Lung microvascular endothelial cell (primary cell): ENCODE results near the gene GLB1L3. TPM values are rescaled to one million over a fixed set of nuclear protein-coding genes. Genes with fewer than 3 reads are reported as not detected.
"Not testable (repeated sequence)": the region's sequence is repeated elsewhere in the genome, so short reads cannot be mapped to it uniquely, and the experiment has no call there.

ENCODE experiments used
- DNase-seq, 2 donors: peaks; one replicate each; pipeline versions ENCODE4 v3.0.0 to v3.0.0-alpha.2; 2010; ENCODE audit warnings: low read depth in 2 of 2
- total RNA-seq: library from RNA; depleted of rRNA; stranded (reverse); fragments of >200 nt; gene quantifications from 2 replicates; pipeline ENCODE4 v1.2.1, GENCODE V29; 2014

The GLB1L3 gene
- total RNA-seq, 1 donor from 2014 or later, result not detected

- DNase-seq, result no peak
Observed at GRCh38 chr11:134343646-134344045, 67.5 kb downstream of the GLB1L3 start.

DNA sequence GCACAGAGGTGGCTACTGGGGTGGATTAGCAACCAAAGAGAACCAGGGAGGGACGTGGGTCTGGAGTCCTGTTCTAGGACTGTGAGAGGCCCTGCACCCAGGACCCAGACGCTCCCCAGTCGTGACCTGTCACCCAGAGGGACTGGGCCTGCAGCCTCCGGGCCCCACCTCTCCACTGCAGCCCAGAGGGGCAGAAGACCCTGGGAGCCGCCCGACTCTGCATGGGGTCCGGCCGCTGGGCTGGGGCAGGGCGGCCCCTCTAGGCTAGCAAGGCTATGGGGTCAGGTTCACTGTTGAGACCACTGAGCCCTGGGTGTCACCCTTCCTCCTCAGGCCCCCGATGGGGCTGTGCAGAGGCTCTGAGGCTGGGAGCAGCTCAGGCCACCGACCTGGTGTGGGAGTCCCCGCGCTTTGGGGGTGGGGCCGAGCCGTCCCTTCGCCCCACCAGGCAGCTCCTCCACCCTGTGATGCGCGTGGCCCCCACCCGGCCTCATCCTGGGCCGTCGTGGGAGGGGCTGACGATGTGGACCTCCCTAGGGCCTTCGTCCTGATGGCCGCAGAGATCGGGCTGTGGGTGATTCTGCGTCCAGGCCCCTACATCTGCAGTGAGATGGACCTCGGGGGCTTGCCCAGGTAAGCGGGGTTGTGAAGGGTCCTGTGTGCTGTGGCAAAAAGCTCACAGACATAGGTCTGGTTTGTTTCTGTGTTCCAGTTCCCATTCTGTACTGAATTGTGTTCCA lies 68.5 kb downstream of the GLB1L3 start:
- not testable (repeated sequence) for DNase-seq

GRCh38 chr11:134345237-134345550 lies 69.0 kb downstream of the GLB1L3 start:
- DNase-seq, result no peak

GRCh38 chr11:134346101-134346975 lies 70.2 kb downstream of the GLB1L3 start:
- DNase-seq, result no peak

DNA sequence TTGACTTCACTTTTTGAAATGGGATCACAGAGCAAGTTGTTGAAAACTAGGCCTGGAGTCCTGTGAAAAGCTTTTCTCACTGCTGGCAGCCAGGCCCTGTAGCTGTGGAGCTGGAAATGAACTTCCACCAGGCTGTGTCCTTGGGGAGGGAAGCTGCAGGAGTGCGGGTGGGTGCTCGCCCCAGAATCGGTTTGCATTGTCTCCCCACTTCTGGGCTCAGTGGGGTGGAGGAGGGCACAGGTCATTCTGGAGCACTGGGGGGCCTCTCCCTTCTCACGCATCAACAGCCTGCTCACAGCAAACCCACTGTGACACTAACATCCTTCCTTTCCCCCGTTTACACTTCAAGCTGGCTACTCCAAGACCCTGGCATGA lies 70.8 kb downstream of the GLB1L3 start:
- DNase-seq, result no peak

DNA sequence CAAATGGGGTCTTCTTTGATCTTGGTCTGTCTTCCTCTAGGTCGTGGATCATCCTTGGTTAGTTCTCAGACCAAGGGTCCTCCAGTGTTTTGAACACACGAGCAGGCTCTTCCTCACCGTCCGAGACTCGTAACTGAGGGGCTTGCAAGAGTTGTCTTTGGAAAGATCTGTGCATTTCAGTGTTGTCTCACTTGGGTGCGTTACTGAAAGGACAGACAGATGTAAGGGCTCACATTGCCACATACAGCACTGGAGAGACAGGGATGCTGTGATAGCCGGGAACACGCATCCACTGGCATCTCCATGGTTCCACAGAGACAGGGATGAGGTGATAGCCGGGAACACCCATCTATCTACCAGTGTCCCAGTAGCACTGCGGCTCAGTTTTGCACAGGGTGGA lies 71.3 kb downstream of the GLB1L3 start:
- DNase-seq, result no peak

DNA sequence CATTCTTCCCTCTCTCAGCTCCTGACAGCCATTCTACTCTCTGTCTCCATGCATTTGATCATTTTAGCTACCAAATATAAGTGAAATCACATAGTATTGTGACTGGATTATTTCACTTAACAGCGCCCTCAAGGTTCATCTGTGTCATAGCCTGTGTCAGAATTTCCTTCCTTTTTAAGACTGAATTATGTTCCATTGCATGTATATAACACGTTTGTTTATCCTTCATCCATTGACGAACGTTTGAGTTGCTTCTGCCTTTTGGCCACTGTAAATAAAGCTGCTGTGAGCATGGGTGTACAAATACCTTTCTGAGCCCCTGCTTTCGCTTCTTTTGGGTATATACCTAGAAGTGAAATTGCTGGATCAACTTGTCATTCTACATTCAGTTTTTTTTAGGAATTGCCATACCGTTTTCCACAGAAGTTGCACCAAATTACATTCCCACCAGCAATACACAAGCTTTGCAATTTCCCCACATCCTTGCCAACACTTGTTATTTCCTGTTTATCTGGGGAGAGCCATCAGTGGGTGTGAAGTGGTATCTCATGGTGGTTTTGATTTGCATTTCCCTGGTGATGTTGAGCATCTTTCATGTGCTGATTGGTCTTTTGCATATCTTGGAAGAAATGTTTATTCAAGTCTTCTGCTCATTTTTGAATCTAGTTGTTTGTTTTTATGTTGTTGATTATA lies 73.1 kb downstream of the GLB1L3 start:
- no peak for DNase-seq

DNA sequence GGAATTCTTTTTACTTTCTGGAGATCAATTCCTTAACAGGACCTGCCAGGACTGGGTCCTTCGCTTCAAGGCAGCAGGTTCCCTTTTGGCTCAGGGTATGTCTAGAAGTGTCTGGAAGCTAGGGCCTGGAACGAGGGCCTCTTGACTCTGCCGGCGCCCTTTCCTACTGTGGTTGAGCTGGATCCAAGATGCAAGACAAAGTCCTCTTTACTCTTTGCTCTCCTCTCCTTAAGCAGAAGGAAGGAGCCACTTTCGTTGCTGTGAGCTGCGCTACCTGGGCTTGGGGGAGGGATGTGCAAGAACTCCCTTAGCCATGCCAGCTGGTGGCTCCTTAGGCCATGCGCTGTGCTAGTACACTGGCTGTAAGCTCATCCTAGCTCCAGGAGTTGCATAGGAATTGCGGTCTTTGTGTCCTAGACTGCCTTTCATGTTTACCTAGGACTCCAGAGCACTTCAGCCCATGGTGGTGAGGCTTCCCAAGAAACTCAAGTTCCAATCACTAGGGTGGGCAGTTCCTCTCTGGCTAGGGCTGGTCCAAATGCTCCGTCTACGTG lies 73.7 kb downstream of the GLB1L3 start:
- no peak for DNase-seq

GRCh38 chr11:134350381-134350780 lies 74.2 kb downstream of the GLB1L3 start:
- no peak for DNase-seq

- no peak for DNase-seq
Observed at GRCh38 chr11:134352111-134352510, 75.9 kb downstream of the GLB1L3 start.

DNA sequence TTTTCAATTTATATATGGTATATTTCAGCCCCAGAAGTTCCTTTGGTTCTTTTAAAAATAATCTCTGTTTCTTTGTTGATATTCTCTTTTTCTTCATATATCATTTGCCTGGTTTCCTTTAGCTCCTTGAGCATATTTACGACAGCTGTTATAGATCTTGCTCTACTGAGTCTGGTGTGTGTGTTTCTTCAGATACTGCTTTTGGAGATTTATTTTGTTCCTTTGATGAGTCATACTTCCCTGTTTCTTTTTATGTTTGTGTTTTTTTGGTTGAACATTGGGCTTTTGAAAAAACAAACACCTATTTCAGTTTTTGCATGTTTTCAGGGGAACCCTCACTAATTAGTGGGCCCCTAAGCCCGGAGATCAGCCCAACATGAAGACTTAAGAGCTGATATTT lies 79.0 kb downstream of the GLB1L3 start:
- no peak for DNase-seq

- DNase-seq, result no peak
Observed at GRCh38 chr11:134355656-134356055, 79.5 kb downstream of the GLB1L3 start.

GRCh38 chr11:134356656-134357544 lies 80.7 kb downstream of the GLB1L3 start:
- no peak for DNase-seq

GRCh38 chr11:134357545-134357839 lies 81.3 kb downstream of the GLB1L3 start:
- DNase-seq, result no peak

DNA sequence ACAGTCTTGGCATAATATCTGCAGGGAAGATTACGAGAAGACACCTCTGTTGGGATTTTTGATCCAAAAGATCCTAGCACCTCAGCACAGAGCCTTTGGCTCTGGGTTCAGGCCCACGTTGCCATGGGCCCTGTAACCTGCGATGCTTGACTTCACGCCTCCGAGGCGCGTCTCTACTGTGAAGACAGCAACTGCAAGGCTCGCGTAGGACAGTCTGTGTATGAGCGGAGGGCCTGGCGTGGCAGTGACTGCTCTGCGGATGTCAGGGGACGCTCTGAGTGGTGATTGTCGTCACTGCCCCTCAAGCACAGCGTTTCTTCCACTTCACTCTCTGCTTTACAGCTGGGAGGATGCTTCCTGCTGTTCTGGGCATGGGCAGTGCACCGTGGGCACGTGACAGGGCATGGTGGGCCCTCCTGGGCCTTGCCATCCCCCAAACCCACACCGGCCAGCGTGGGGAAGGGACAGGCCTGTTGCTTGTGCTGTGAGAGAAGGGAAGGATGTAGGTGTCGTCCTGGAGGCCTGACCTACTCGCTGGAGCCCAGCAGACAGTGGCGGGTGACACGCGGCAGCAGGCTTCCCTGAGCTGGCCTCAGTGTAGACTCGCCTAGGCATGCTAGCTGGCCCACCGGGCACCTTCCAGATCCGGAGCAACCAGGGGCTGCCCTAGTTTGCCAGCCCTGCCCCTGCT lies 82.1 kb downstream of the GLB1L3 start:
- no peak for DNase-seq

DNA sequence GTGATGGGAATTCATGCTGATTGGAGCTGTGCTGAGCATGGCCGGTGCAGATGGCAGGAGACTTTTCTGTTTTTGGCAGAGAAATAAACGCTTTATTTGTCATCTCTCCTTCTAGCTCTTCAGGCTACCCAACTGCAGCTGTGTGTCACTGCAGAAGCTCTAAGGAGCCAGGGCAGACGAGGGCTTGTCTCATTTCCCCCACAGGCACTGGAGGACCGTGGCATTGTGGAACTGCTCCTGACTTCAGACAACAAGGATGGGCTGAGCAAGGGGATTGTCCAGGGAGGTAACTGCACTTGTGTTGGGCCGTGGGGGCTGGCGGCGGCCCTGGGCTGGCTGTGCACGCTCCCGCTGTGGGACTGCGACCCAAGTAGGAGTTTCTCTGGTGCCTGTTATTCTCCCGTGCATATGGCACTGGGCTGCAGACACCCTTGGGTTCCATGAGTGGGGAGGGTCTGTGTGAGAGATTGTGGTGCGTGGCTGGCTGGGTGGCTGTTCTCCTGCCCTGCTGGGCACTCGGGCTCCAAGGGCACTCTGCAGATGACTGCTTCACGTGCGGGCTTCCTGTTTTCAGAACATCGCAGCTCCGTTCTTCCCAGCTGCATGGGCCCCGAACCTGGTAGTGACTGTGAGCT lies 82.8 kb downstream of the GLB1L3 start:
- DNase-seq, result no peak

GRCh38 chr11:134359646-134360045 lies 83.5 kb downstream of the GLB1L3 start:
- DNase-seq, result no peak

GRCh38 chr11:134360050-134360835 lies 84.1 kb downstream of the GLB1L3 start:
- DNase-seq, result peak; percentile 75 to 82

DNA sequence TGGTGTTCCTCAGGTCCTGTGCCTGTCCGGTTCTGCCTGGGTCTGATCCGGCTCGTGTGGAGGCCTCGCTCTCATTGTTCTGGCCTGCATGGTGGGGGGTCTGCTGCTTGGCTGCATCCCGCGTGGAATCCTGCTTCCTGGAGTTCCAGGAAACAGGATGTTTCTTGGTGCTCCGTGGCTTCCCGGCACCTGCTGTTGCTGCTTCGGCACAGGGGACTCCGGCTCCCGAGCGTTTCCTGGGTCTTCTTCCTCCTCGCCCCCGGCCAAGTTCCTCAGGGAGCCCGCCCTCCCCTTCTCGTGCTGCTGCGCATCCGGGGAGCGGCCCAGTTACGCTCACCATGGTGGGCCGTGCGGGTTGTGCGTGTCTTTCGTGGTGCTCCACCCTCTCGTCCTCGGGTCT lies 85.5 kb downstream of the GLB1L3 start:
- DNase-seq, result peak in 1 of 2 donors; percentile 4
